Retinal pigment epithelial cell (primary cell): ENCODE results near the gene ZPR1.

Experiments
- DNase-seq: peaks from one replicate; pipeline ENCODE4 v3.0.0-alpha.2; 2010; ENCODE audit warnings: low read depth
- H3K4me3 ChIP-seq: 2 replicates; pipeline ENCODE4 v1.5.1; 2011; ENCODE audit warnings: mild to moderate bottlenecking, low read length, control low read depth, moderate library complexity
- TF ChIP-seq, protein P1 (sequence below): conservative IDR thresholded peaks from 2 replicates; pipeline ENCODE4 v1.5.1; 2011; ENCODE audit warnings: low read depth, low read length, control low read depth, inconsistent platforms

ZPR1 gene

DNA sequence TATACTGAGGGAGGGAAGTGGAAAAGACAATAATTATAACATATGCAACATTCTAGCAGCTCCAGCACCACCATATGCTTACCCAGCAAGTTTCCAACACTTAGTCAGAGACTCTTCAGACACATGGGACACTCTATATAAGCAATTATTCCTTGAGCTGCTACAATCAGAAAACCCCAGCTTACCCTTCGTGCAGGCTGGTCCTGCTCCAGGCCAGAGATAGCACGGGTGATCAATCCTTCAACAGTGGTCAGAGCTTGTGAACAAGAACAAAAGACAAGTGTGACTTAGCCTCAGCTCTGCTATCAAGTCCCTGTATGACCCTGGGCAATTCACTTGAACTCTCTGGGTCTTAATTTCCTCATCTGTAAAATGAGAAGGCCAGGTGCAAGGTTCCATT, 1.5 kb downstream of the ZPR1 start:
- DNase-seq: no peak
- TF ChIP-seq, protein P1, sequence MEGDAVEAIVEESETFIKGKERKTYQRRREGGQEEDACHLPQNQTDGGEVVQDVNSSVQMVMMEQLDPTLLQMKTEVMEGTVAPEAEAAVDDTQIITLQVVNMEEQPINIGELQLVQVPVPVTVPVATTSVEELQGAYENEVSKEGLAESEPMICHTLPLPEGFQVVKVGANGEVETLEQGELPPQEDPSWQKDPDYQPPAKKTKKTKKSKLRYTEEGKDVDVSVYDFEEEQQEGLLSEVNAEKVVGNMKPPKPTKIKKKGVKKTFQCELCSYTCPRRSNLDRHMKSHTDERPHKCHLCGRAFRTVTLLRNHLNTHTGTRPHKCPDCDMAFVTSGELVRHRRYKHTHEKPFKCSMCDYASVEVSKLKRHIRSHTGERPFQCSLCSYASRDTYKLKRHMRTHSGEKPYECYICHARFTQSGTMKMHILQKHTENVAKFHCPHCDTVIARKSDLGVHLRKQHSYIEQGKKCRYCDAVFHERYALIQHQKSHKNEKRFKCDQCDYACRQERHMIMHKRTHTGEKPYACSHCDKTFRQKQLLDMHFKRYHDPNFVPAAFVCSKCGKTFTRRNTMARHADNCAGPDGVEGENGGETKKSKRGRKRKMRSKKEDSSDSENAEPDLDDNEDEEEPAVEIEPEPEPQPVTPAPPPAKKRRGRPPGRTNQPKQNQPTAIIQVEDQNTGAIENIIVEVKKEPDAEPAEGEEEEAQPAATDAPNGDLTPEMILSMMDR: no peak
- no peak overlapping the region for H3K4me3 ChIP-seq

DNA sequence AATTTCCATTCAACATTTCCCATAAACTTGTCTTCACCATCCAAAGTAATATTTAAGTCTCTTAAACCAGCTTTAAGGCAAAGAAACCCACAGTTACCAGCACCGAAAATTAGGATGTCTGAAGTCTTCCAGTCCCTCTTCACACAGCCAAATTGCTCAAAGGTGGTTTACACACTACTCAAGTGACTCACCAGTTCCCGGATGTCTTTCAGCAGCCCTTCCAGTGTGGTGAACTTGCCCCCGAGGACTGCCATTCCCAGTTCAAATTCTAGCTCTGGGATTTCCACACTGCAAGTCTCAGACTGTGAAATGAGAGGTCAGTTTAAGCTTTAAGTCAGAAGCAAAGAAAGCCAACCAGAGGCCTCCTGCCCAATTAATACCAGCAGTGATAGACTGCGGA, 5.1 kb downstream of the ZPR1 start:
- DNase-seq: no peak
- TF ChIP-seq, protein P1: no peak
- no peak overlapping the region for H3K4me3 ChIP-seq

DNA sequence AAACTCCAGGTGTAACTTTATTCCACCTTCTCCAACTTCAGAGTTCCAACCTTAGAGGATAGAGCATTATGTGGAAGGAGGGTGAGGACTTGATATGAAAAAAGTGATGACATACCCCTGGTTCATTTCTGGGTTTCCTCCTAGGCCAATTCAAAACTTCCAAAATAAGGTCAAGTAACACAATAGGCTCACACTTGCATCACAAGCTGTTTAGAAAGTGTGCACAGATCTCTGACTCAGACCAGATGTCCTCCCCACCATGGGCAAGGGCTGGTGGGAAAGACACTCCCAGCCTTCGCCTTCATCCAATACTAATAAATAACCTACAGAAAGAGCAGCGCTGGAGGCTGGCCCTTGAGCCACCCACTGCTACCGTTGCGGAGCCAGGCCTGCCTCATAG, 9.3 kb downstream of the ZPR1 start:
- H3K4me3 ChIP-seq: no peak overlapping the region
- TF ChIP-seq, protein P1: no peak
- DNase-seq: no peak

DNA sequence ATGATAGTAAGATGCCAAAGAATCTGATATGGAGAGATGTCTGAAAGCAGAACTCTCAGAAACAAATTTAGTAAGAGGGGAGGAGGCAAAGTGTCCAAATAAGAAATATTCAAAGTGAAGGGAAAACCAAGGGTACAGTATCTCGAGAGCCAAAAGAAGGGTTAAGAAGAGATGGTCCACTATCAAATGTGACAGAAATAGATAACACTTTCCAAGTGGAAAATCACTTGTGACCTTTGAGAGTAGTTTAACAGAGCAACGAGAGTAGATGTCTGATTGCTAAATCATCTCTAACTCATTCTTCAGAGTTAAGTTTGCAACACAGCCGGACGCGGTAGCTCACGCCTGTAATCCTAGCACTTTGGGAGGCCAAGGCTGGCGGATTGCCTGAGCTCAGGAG, 10.8 kb downstream of the ZPR1 start:
- no peak for DNase-seq
- no peak overlapping the region for H3K4me3 ChIP-seq
- TF ChIP-seq, protein P1: no peak

DNA sequence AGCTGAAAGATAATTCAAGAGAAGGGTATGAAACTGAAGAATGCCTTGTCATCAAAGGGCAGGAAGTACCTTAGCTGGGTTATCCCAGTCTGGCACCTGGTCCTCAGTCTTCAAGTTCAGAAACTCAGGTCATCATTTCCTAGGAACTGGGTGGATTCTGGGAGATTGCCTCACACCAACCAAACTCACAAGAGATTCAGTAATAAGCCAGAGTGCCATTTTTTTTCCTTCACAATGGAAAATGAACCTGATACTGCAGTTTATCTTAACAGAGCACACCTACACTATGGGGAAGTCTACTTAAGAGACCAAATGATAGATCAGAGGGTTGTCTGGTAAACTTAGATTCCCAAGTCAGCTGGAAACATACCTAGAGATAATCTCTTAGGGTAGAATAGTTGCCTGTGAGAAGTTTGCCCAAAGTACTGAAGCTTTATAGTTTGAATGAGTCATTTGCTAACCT, 11.3 kb downstream of the ZPR1 start:
- TF ChIP-seq, protein P1: no peak
- no peak for DNase-seq

DNA sequence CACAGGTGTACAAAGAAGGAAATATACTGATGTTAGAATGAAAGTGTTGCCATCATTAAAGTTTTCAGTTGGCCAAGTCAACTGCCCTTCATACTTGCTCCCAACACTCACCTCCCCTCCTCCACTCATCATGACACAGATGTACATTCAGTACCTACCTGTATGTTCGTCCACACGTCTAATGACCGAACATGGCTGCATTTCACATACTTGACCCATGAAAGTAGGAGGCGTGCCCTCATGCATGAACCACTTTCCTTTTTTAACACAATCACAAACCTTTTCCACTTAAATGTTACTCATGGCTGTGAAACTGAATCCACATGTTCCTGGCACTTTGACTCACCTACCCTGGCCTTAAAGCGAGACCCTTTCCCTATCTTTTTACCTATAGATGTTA, 11.8 kb downstream of the ZPR1 start:
- TF ChIP-seq, protein P1: no peak
- no peak overlapping the region for H3K4me3 ChIP-seq
- DNase-seq: no peak

More for the DNA sequence above, 11.3 kb downstream of the ZPR1 start:
- no peak overlapping the region for H3K4me3 ChIP-seq

DNA sequence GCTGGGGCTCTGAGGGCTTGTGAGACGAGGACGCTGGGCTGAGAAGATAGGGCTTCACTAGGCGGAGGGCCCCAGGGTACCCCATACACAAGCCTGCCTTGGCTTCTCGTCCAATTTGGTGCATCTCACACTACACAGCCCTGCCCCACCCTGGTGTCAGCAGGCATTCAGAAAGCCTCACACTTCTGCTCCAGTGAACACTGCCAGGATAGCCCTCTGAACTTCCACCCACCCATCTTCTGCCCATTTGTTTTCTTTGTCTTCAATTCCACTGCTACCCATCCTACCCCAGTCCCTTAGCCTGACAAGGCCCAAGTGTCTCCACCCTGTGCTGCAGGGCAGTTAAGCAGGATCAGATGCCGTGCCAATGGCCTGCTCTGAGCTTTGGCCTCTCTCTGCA, 13.2 kb downstream of the ZPR1 start:
- no peak for DNase-seq
- TF ChIP-seq, protein P1: no peak
- H3K4me3 ChIP-seq: no peak overlapping the region
